ENCODE results near the gene SEC24D. TPM values are rescaled to one million over a fixed set of nuclear protein-coding genes. Genes with fewer than 3 reads are reported as not detected.
"Not testable (repeated sequence)": the region's sequence is repeated elsewhere in the genome, so short reads cannot be mapped to it uniquely, and the experiment has no call there.

The SEC24D gene
- total and polyA plus RNA-seq, 2 of the 8 experiments (the other 6 are each of a cell fraction or from before 2014, with no cell fraction given), result 28.9 to 91.6 TPM

DNA sequence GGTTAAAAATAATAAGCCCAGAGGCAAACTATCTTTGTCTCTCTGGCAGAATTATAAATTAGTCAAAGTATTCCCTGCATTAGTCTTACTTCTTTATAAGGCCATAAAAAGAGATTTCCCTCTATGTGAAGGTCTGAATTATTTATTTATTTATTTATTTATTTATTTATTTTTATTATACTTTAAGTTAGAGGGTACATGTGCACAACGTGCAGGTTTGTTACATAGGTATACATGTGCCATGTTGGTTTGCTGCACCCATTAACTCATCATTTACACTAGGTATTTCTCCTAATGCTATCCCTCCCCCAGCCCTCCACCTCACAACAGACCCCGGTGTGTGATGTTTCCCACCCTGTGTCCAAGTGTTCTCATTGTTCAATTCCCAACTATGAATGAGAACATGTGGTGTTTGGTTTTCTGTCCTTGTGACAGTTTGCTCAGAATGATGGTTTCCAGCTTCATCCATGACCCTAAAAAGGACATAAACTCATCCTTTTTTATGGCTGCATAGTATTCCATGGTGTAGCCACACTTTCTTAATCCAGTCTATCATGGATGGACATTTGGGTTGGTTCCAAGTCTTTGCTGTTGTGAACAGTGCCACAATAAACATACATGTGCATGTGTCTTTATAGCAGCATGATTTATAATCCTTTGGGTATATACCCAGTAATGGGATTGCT is 58.8 kb downstream of the SEC24D start:
- H3K9ac ChIP-seq (replicated peaks in 1 of 4; ENCODE audit: extremely low read depth in 1 of 4, low read depth in 3 of 4, low read length in 3 of 4); H3K4me3 ChIP-seq (ENCODE audit: extremely low read depth in 1 of 4, insufficient read depth in 2 of 4, low read depth in 3 of 4, low read length in 4 of 4); H3K36me3 ChIP-seq (ENCODE audit: control insufficient read depth in 2 of 4, insufficient read depth in 4 of 4, low read length in 3 of 4); H2AK5ac ChIP-seq (ENCODE audit: low read depth, low read length); H3K27ac ChIP-seq (ENCODE audit: low read depth, low read length); H3K27me3 ChIP-seq (replicated peaks in 1 of 4; ENCODE audit: control insufficient read depth in 3 of 4, extremely low read depth in 1 of 4, insufficient read depth in 3 of 4, low read length in 3 of 4); H2BK15ac ChIP-seq (ENCODE audit: low read length); H3K79me1 ChIP-seq (ENCODE audit: low read depth, low read length); H2BK120ac ChIP-seq (replicated peaks; ENCODE audit: low read depth, low read length); H3K9me3 ChIP-seq (ENCODE audit: insufficient read depth in 2 of 2, low read depth in 1 of 2, low read length in 1 of 2); H3K4me1 ChIP-seq (replicated peaks in 1 of 4; ENCODE audit: control insufficient read depth in 3 of 4, insufficient read depth in 4 of 4, low read length in 3 of 4); H4K8ac ChIP-seq (ENCODE audit: extremely low read depth, insufficient read depth, low read length); FAIRE-seq; DNase-seq (ENCODE audit: low read depth in 1 of 2, low spot score in 2 of 2); H2BK20ac ChIP-seq (ENCODE audit: low read length); H4K20me1 ChIP-seq (replicated peaks in 1 of 2; ENCODE audit: control insufficient read depth in 1 of 2, insufficient read depth in 2 of 2, low read length in 2 of 2); H3K4me2 ChIP-seq (ENCODE audit: insufficient read depth in 1 of 2, low read depth in 2 of 2, low read length in 2 of 2); H3K14ac ChIP-seq (ENCODE audit: insufficient read length); H4K5ac ChIP-seq (ENCODE audit: insufficient read length, low read depth, low read length); H4K91ac ChIP-seq (replicated peaks; ENCODE audit: insufficient read length, low read length); H2AFZ ChIP-seq (ENCODE audit: low read length); H3K23me2 ChIP-seq (ENCODE audit: low read depth, low read length); H3K18ac ChIP-seq (ENCODE audit: extremely low read depth, low read length); H3K56ac ChIP-seq (replicated peaks; ENCODE audit: insufficient read length, low read depth, low read length); H3K23ac ChIP-seq (ENCODE audit: insufficient read length); H3K4ac ChIP-seq (replicated peaks; ENCODE audit: insufficient read length, low read depth, low read length); H3K79me2 ChIP-seq (ENCODE audit: control insufficient read depth in 1 of 2, insufficient read depth in 2 of 2, low read length in 2 of 2); H2BK5ac ChIP-seq (ENCODE audit: low read depth, low read length); H2BK12ac ChIP-seq (ENCODE audit: low read depth, low read length): not testable (repeated sequence)
- 96% methylated on average over 2 of the region's 2 CpGs; no CpG with 5 or more reads in 1 of the 2 experiments for WGBS, 2 experiments (ENCODE audit: extremely low coverage in 1 of 2, insufficient coverage in 1 of 2, insufficient read length in 1 of 2, insufficient replicate concordance in 2 of 2, low coverage in 1 of 2, low lambda C conversion rate in 2 of 2, missing lambda C conversion rate in 1 of 2)
- ChIA-PET CTCF (ENCODE audit: partially characterized antibody) (interaction anchor here (0.6 kb wide), 1 partner anchor 54 kb away, joined by 3 read pairs; no protein-coding TSS in a partner anchor), POLR2A (ENCODE audit: partially characterized antibody) (interaction anchor here (1.1 kb wide), 1 partner anchor 8 kb away, joined by 3 read pairs; no protein-coding TSS in a partner anchor)
